PC-9 (cell line): ENCODE data around the gene SLC4A11. TPM values are rescaled to one million over a fixed set of nuclear protein-coding genes. Genes with fewer than 3 reads are reported as not detected.

ENCODE experiments used
- BruUV-seq: library from RNA; stranded (reverse); fragments of 400-500 nt; replicated peaks from 2 replicates; lab custom pipeline; 2021; lab: Mats Ljungman, UMichigan
- CTCF ChIA-PET: fragments of 300-600 bp; sonication (Branson Sonifier 250); formaldehyde crosslinking; loops from one replicate; lab custom pipeline; 2022; ENCODE audit warnings: antibody characterized with exemption; lab: Charles Lee
- POLR2A ChIA-PET: fragments of 300-600 bp; sonication (Branson Sonifier 250); formaldehyde crosslinking; loops from one replicate; lab custom pipeline; 2022; ENCODE audit warnings: antibody characterized with exemption; ENCODE audit not compliant: unreplicated experiment; lab: Charles Lee
- DNase-seq, 2 experiments: peaks; one replicate each; pipeline versions ENCODE4 v3.0.0 to v3.0.0-alpha.2; 2015 to 2022; ENCODE audit warnings: mixed read lengths in 1 of 2
- H2AFZ ChIP-seq: fragments of 200-600 bp; sonication (generic); 2 replicates; pipeline ENCODE4 v1.8.1; 2017; ENCODE audit warnings: antibody characterized with exemption
- H3F3A ChIP-seq: fragments of 200-600 bp; sonication (generic); 2 replicates; pipeline ENCODE4 v1.8.1; 2017; ENCODE audit warnings: antibody characterized with exemption, mild to moderate bottlenecking, low read depth; ENCODE audit not compliant: insufficient read depth
- H3K27ac ChIP-seq: fragments of 200-600 bp; sonication (generic); 2 replicates; pipeline ENCODE4 v1.6.1; 2016; ENCODE audit warnings: mixed run types
- H3K27me3 ChIP-seq: fragments of 200-600 bp; sonication (generic); 2 replicates; pipeline ENCODE4 v1.6.1; 2016; ENCODE audit warnings: low read depth, mixed run types; ENCODE audit not compliant: insufficient read depth
- H3K36me3 ChIP-seq: fragments of 200-600 bp; sonication (generic); 2 replicates; pipeline ENCODE4 v1.6.1; 2016; ENCODE audit warnings: low read depth, mixed run types
- H3K4me1 ChIP-seq: fragments of 200-600 bp; sonication (generic); replicated peaks from 2 replicates; pipeline ENCODE4 v1.6.1; 2016; ENCODE audit warnings: mixed run types; ENCODE audit not compliant: insufficient read depth
- H3K4me2 ChIP-seq: fragments of 200-600 bp; sonication (generic); 2 replicates; pipeline ENCODE4 v1.6.1; 2017; ENCODE audit warnings: mixed run types
- H3K4me3 ChIP-seq: fragments of 200-600 bp; sonication (generic); 2 replicates; pipeline ENCODE4 v1.6.1; 2016; ENCODE audit warnings: mixed run types
- H3K79me2 ChIP-seq: fragments of 200-600 bp; sonication (generic); 2 replicates; pipeline ENCODE4 v1.6.1; 2017; ENCODE audit warnings: low read depth, mixed run types
- H3K9me2 ChIP-seq: fragments of 200-600 bp; sonication (generic); 2 replicates; pipeline ENCODE4 v1.8.1; 2017; ENCODE audit warnings: mild to moderate bottlenecking; ENCODE audit not compliant: insufficient read depth
- H3K9me3 ChIP-seq: fragments of 200-600 bp; sonication (generic); 2 replicates; pipeline ENCODE4 v1.8.1; 2016; ENCODE audit warnings: low read depth; ENCODE audit not compliant: insufficient read depth
- H4K20me1 ChIP-seq: fragments of 200-600 bp; sonication (generic); 2 replicates; pipeline ENCODE4 v1.8.1; 2017; ENCODE audit not compliant: insufficient read depth
- EZH2 ChIP-seq: fragments of 200-600 bp; sonication (generic); IDR thresholded peaks from 2 replicates; pipeline ENCODE4 v1.8.0; 2017; ENCODE audit warnings: antibody characterized with exemption, low read depth
- intact Hi-C: fragments of 100-400 bp; cut with micrococcal nuclease; formaldehyde crosslinking; loops from one replicate; pipeline ENCODE4 v1.10.0; 2022; ENCODE audit not compliant: unreplicated experiment
- total RNA-seq: library from RNA; stranded (reverse); gene quantifications from 2 replicates; pipeline ENCODE4 v1.2.3, GENCODE V29; 2021
- TF ChIP-seq, protein P1 (sequence below): fragments of 200-600 bp; sonication (generic); conservative IDR thresholded peaks from 2 replicates; pipeline ENCODE4 v1.6.1; 2017; ENCODE audit warnings: mixed run types, antibody characterized with exemption, mild to moderate bottlenecking, moderate library complexity

SLC4A11 gene
- total RNA-seq, 1 experiment from 2014 or later, result 46.1 TPM

DNA sequence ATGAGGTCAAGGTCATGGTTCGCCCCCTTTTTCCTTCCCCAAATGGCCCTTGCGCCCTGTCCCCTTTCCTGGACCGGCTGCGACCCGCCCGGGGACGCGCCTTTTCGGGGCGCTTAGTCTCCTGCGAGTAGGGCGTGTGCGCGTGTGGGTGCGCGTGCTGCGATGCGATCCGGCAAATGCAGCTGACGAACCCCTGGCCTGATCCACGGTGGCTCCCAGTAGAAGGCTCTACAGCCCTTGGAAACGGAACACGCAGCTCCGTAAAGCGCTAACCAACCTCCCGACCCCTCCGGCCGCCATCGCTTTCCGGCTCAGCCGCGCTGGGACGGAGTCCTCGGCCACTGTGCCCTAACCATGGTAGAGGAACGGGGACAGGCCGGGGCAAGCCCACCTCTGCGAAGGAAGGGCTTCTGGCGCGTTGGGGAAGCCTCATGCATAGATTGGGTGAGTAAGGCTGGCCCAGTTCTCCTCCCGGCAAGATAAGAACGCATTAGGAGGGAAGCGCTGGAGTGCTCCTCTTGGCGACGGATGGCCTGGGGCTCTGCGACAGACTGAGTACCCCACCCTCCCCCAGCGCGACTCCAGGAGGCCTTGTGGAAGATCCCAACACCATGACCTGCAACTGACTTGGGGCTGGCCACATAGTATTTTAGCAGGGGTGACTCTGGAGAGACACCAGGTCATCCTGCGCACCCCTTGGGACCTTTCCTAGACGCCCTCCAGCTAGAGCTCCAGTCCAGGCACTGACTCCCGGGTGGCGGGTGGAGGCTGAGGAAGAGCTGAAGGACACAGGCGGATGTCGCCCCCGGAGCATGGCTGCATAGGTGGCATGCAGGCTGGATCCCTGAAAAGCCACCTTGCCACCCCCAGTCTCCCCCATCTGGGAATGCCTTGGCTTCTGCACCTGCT is 1.1 kb upstream of the SLC4A11 start:
- Histone ChIP-seq H3F3A (peaks cover 21% of the 10 kb centered on the region; the same call in 1 of the 2 replicates), H2AFZ (peak overlapping the region; percentile 99), H4K20me1 (no peaks in the 10 kb centered on the region), H3K9me3 (no peaks in the 10 kb centered on the region), H3K27me3 (no peaks in the 10 kb centered on the region), H3K36me3 (no peaks in the 10 kb centered on the region), H3K4me3 (peak overlapping the region; percentile 78), H3K27ac (no peak overlapping the region), H3K4me2 (peak overlapping the region; percentile 89), H3K4me1 (peaks cover 29% of the 10 kb centered on the region), H3K9me2 (no peaks in the 10 kb centered on the region), H3K79me2 (no peaks in the 10 kb centered on the region)
- DNase-seq, result no peak
- CTCF ChIA-PET, result no interaction called here
- no peak for TF ChIP-seq EZH2
- TF ChIP-seq, protein P1, sequence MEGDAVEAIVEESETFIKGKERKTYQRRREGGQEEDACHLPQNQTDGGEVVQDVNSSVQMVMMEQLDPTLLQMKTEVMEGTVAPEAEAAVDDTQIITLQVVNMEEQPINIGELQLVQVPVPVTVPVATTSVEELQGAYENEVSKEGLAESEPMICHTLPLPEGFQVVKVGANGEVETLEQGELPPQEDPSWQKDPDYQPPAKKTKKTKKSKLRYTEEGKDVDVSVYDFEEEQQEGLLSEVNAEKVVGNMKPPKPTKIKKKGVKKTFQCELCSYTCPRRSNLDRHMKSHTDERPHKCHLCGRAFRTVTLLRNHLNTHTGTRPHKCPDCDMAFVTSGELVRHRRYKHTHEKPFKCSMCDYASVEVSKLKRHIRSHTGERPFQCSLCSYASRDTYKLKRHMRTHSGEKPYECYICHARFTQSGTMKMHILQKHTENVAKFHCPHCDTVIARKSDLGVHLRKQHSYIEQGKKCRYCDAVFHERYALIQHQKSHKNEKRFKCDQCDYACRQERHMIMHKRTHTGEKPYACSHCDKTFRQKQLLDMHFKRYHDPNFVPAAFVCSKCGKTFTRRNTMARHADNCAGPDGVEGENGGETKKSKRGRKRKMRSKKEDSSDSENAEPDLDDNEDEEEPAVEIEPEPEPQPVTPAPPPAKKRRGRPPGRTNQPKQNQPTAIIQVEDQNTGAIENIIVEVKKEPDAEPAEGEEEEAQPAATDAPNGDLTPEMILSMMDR, result no peak
- intact Hi-C loops, result no loop called here
- TSS peak; percentile 35 for BruUV-seq
- POLR2A ChIA-PET, result interaction anchor here (0.5 to 1.0 kb wide), 2 partner anchors 19 to 27 kb away, joined by 4 to 7 read pairs; no protein-coding TSS in a partner anchor

DNA sequence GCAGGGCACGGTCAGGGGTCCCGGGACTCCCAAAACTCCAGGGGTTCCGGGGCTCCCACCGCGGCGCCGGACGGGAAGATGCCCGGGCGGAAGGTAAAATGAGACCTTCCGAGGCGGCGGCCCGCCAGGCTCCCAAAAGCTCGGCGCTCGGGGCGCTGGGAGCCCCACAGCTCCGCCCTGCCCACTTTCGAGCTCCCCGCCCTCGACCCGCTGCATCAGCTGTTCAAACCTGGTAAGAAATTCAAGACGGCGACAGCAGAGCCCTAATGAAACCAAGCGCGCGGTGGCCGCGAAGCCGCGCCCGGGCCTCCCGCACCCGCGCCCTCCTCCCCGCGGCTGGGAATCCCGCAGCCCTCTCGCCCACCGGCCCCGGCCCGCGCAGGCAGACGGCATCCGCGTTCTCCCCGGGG is 369 bp downstream of the SLC4A11 start:
- Histone ChIP-seq H3K9me3 (no peaks in the 10 kb centered on the region), H2AFZ (peak overlapping the region; percentile 99), H3K9me2 (no peaks in the 10 kb centered on the region), H3K4me2 (peak overlapping the region; percentile 89), H3K36me3 (no peaks in the 10 kb centered on the region), H3K4me1 (peaks cover 34% of the 10 kb centered on the region), H3K4me3 (peak overlapping the region; percentile 78), H3F3A (peaks cover 21% of the 10 kb centered on the region; the same call in 1 of the 2 replicates), H4K20me1 (no peaks in the 10 kb centered on the region), H3K27me3 (no peaks in the 10 kb centered on the region), H3K27ac (no peak overlapping the region), H3K79me2 (no peaks in the 10 kb centered on the region)
- no TSS peak for BruUV-seq
- DNase-seq, result peak in 1 of 2 experiments; percentile 72
- intact Hi-C loops, result no loop called here
- POLR2A ChIA-PET, result interaction anchor here (0.6 to 0.8 kb wide), 3 partner anchors 11 to 1309 kb away, joined by 3 to 5 read pairs (median 4); no protein-coding TSS in a partner anchor
- TF ChIP-seq EZH2, result no peak
- TF ChIP-seq, protein P1, result no peak
- CTCF ChIA-PET, result interaction anchor here (0.5 to 1.0 kb wide), 2 partner anchors 11 to 17 kb away, joined by 4 to 5 read pairs; no protein-coding TSS in a partner anchor

DNA sequence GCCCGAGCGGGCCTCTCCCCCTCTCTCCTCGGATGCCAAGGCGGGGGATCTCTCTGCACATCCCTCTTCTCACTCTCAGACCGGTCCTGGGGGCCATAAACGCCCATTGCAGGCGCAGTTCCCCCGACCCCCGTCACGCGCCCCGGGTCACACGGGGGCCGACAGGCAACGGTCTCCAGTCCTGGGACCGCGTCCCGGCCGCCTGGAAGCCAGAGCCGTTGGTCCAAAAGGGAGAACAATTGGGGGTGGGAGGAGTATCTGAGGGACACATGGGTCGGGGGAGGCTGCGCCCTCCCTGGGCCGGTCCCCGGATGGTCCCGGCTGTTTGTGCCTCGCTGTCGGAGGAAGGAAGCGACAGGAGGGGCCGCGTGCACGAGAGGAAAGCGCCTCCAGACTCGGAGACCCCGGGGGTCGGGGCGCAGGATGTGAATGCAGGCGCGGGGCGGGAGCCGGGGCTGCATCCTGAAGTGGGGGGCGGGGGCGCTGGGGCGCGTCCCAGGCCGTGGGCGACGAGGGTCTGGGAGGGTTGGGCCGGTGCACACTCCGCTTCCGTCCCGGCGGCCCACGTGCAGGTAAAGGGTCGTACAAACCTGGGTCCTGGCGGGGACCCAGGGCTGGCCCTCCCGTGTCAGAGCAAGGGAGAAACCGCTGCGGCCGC is 903 bp downstream of the SLC4A11 start:
- Histone ChIP-seq H3K9me2 (no peaks in the 10 kb centered on the region), H3K4me2 (peak overlapping the region; percentile 89), H3K27me3 (no peaks in the 10 kb centered on the region), H3K36me3 (no peaks in the 10 kb centered on the region), H3K79me2 (no peaks in the 10 kb centered on the region), H3K4me1 (peaks cover 34% of the 10 kb centered on the region), H3F3A (peaks cover 21% of the 10 kb centered on the region; the same call in 1 of the 2 replicates), H2AFZ (peak overlapping the region; percentile 99), H3K9me3 (no peaks in the 10 kb centered on the region), H4K20me1 (no peaks in the 10 kb centered on the region), H3K4me3 (peak overlapping the region; percentile 78), H3K27ac (no peak overlapping the region)
- TF ChIP-seq, protein P1, result no peak
- no peak for TF ChIP-seq EZH2
- ChIA-PET CTCF (interaction anchor here (0.5 to 1.0 kb wide), 2 partner anchors 11 to 16 kb away, joined by 4 to 5 read pairs; no protein-coding TSS in a partner anchor), POLR2A (interaction anchor here (0.6 to 0.8 kb wide), 3 partner anchors 10 to 1310 kb away, joined by 3 to 5 read pairs (median 4); no protein-coding TSS in a partner anchor)
- DNase-seq, result no peak
- TSS peak; percentile 63 for BruUV-seq
- intact Hi-C loops, result no loop called here
